GM21515 (cell line): ENCODE data around the gene TEX22.

Source experiments
- ATAC-seq: cut with Tn5 transposase; IDR thresholded peaks from one replicate; pipeline ENCODE4 v1.9.1; 2021; ENCODE audit not compliant: unreplicated experiment

Gene TEX22

DNA sequence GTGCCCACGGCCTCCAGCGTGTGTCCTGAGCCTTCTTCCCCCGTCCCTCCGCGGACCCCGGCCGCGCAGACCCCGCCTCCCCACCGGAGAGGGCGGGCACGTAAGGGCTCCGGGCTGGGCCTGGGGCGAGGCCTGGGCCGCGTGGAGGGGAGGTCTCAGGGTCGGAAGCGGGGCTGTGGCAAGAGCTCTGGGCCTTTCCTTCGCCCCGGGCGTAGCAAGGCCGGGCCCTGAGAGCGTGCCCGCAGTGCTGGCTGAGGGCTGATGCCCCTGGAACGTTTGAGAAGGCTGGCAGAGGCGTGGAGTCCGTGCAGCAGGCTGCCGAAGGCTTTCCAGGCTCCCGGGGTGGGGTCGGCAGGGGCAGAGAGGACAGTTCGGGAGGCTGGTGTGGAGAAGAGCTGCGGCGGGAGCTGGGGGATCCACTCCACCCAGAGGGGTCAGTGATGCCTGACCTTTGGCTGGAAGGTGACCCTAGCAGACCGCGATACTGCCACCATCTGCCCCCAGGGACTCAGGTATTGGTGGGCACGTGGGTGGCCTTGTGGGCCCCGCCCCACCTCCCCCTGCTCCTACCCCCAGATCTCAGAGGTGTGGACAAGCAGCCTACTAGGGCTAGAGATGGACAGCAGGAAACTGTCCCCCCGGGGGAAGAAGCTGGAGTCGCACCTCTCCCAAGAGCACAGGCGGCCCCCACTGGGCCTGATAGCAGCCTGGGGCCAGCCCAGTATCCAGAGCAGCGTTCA is 558 bp downstream of the TEX22 start:
- peak; percentile 31 for ATAC-seq

GRCh38 chr14:105399466-105399775 is 1.1 kb downstream of the TEX22 start:
- no peak for ATAC-seq

- ATAC-seq: no peak
Observed at GRCh38 chr14:105400016-105400415, 1.7 kb downstream of the TEX22 start.

DNA sequence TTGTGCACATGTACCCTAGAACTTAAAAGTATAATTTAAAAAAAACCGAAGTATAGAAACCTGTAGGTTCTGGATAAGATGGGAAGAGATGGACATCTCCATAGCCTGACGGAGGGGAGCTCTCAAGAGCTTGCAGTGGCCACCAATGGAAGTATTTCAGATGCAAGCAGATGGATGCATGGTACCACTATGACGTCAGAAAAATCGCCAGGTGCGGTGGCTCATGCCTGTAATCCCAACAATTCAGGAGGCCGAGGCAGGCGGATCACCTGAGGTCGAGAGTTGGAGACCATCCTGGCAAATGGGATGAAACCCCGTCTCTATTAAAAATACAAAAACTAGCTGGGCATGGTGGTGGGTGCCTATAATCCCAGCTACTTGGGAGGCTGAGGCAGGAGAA is 3.4 kb downstream of the TEX22 start:
- no peak for ATAC-seq

DNA sequence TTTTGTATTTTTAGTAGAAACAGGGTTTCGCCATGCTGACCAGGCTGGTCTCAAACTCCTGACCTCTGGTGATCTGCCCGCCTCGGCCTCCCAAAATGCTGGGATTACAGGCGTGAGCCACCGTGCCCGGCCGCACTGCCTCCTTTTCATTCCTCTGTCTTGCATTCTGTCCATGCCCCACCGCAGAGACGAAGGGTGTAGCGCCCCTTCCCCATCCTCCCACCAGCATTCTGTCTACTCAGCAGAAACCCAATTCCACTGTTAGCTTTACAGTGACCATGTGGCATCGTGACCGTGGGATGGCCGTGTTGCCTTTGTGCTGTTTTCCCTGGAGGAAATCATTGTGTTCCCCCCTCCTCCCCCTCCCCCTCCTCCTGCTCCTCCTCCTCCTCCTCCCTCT is 10.3 kb downstream of the TEX22 start:
- no peak for ATAC-seq

DNA sequence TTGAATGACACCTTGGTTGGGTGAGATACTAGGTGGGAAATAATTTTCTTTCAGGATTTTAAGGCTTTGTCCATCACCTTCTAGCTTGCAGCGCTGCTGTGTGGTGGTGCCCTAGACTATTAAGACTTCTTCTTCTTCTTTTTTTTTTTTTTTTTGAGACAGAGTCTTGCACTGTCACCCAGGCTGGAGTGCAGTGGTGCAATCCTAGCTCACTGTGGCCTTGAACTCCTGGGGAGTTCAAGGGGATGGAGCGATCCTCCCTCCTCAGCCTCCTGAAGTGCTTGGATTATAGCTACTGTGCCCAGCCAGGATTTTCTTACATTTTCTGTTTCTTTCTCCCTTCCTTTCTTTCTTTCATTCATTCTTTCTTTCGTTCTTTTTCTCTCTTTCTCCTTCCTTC is 11.0 kb downstream of the TEX22 start:
- no peak for ATAC-seq

DNA sequence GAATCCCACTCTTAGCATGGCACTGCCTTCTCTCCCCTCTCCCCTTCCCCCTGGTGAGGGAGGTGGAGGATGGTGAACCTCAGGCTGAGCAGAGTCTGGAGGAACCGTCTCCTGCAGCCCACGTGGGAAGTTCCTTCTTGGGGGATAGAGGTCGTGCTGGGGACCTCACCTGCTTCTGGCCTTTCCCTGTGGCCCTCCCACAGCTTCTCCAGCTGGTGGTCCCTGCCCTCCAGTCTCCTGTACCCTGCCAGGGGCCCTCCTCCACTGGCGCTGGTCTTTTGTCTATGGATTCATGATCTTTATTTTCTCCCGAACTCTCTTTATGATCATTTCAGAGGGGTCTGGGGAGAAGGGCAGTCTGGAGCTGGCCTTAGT is 12.3 kb downstream of the TEX22 start:
- ATAC-seq: no peak

DNA sequence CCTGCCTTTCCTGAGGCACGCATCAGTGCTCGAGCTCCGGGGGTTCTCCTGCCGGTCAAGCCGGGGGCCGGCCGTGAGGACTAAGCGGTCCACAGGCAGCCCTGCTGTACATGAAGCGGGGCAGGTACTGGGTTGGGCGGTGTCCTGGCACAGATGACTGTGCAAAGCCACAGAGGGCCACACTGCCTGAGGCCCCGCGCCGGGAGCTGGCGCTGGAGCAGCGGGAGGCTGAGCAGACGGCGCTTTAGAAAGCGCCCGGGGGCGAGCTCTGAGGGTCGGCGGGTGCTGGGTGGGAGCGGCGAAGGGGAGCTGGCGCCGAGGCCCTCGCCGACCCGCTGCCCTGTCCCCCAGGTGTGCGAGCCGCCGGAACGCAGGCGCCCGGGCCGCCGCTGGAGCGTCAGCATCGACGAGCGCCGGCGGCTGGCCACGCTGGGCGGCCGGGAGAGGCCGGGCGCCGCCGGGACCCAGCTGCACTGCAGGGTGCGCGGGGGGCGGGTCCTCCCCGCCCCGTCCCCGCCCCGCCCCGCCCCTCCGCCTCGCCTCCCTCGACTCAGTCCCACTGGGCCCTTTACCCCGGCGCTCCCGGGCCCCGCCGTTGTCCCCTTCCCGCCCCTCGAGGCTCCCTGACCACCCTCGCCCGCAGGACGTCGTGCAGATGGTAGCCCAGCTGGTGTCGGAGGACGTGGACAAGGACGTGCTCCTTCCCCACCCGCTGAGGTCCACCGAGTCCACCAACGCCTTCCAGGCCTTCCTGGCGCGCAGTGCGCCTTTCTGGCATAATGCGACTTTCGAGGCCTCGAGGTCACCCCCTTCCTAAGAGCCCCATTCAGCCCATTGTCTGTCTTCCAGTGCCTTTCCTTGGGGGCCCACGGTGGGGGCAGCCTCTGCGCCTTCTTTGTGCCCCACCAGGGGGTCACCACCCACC is 12.9 kb downstream of the TEX22 start:
- ATAC-seq: no peak

- no peak for ATAC-seq
Observed at GRCh38 chr14:105411985-105412770, 13.8 kb downstream of the TEX22 start.

- ATAC-seq: no peak
Observed at GRCh38 chr14:105412771-105413543, 14.6 kb downstream of the TEX22 start.

- ATAC-seq: no peak
Observed at GRCh38 chr14:105413544-105413886, 15.2 kb downstream of the TEX22 start.

GRCh38 chr14:105414456-105415371 is 16.4 kb downstream of the TEX22 start:
- no peak for ATAC-seq

- no peak for ATAC-seq
Observed at GRCh38 chr14:105415481-105416428, 17.4 kb downstream of the TEX22 start.

DNA sequence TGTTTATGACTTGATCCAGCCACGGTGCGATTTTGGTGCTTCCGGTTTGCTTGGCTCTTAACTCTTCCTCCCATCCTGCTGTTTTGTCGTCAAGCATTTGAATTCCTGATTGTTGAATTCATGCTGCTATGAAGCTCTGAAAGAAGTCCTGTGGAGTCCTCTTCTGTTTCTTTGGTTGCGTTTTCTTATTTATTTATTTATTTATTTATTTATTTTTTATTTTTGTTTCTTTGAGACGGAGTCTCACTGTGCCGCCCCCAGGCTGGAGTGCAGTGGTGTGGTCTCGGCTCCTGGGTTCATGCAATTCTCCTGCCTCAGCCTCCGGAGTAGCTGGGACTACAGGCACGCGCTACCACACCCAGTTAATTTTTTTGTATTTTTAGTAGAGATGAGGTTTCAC is 18.3 kb downstream of the TEX22 start:
- ATAC-seq: no peak

GRCh38 chr14:105417690-105418121 is 19.4 kb downstream of the TEX22 start:
- no peak for ATAC-seq

DNA sequence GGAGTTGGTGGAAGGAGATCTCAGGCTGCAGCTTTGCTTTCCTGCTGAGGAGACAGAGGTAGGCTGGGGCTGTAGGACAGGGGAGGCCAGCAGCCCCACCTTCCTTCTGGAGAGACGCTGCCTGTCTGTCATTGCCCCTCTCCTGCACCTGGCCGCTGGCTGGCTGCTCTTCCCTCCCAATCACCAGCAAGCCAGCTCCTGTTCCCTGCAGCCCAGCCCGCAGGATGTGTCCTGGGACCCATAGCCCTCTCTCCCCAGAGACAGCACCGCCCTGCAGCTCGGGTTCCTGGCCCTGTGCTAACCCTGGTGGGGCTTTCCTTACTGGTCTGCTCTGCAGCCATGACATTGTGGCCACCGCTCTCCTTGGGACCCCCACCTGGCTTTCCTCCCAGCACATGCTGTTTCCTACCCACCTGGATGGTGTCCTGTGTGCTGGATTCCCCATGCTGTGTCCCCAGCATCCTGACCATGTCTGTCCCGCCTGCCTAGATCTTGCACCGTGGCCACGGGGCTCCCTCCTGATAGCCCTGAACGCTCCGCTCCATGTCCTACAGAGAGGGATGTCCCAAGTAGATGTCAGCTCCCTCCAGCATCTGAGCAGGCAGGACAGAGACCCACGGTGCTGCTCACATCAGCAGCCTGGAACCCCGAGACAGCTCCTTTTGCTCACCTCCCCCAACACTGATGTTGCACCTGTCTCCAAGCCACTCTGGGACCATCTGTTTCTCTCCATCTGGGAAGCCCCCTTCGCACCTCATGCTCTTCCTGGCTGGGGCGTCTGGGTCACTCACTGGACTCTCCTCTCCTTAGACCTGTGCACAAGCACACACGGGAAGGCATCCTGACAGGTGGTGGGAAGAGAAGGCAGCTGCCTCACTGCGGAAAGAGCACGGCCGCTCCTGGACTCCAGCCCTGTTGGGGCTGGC is 20.2 kb downstream of the TEX22 start:
- no peak for ATAC-seq

GRCh38 chr14:105419195-105420091 is 21.1 kb downstream of the TEX22 start, which contains the start of gene MTA1:
Gene MTA1 (plus strand): TSS chr14:105419827. CDS start chr14:105420036, 209 bp downstream.
- peak; percentile 55 for ATAC-seq
